GM19239 (cell line): ENCODE measurements around the gene SDCCAG8.

ENCODE experiments used
- DNase-seq: peaks from one replicate; pipeline ENCODE4 v3.0.0; 2011; ENCODE audit warnings: low spot score; ENCODE audit not compliant: insufficient read length
- FAIRE-seq: peaks from 2 replicates; lab custom pipeline; 2011; peaks lifted over from hg19 to GRCh38; lab: Jason Lieb, UNC

Gene SDCCAG8

DNA sequence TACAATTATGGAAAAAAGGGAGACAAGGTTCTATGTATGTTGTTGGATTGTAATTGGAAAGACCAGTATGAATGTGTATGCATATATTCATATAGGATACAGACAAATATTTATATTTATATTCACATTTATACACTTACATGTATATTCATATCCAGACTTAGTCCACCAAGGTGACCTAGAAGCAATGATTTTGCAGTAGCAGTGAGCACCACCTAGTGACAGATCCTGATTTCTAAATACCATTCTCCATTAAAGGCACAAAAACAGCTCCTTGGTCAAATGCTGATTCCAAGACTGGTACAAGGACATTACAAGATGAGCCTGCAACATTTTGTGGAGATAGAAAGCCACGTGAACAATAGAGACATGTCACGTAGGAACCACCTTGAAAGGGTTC is 153.4 kb downstream of the SDCCAG8 start:
- peak; percentile 64 for FAIRE-seq

DNA sequence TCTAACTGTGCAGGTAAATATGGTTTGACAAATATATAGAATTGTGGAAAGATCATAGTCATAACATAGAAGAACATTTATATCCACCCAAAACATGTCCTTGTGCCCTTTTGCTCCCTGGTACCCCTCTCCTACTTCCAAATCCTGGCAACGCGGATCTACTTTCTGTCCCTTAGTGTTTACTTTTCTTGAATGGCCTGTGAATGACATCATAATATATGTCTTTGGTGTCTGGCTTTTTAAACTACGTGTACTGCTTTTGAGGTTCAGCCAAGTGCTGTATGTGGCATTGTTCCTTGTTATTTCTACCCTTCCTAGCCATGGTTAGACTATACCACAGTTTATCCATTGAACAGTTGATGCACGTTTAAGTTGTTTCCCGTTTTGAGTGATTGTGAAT is 155.6 kb downstream of the SDCCAG8 start:
- DNase-seq (no peak), FAIRE-seq (no peak)

More for the DNA sequence above, 153.4 kb downstream of the SDCCAG8 start:
- no peak for DNase-seq

DNA sequence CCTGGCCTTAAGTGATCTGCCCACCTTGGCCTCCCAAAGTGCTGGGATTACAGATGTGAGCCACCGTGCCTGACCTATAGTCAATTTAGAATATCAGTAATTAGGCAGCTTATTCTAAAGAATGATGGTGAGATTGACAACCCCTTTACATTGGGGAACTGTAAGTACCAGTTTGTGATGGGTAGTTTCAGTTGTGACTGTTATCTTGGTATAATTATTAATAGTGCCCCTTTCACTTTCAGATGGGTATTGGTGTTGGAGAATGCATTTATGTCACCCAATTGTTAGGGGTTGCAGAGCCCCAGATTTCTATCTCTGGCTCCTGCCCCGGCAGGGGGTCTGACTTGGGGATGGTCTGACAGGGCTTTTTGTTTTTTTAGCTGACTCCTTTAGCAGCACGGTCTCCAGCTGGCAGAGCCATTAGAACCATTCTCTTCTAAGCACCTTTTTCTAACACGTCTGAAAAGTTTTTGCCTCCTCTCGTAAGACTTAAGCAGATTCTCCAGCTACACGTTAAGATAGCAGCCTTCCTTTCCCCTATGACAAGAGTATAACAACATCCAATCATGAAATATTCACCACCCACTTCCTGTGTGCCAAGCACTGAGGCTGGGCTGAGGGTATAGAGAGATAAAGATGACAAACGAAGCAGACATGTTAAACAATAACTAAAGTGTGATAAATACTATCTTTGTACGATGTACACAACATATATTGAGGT is 157.8 kb downstream of the SDCCAG8 start:
- no peak for FAIRE-seq
- no peak for DNase-seq

DNA sequence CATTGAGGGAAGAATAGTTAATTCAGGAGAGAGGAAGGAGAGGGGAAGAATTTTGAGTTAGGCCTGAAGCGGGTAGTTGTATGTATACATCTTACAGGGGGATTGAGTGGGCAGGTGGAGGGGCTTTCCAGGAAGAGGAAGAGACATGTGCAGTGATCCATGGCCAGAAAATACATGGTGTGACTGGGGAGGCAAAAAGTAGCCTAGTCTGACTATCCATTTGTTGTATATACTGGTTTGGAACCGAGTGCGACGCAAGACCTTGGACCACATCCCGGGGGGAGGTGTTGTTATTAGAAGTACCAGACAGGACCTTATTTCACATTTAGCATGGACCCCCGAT is 158.3 kb downstream of the SDCCAG8 start:
- no peak for DNase-seq
- FAIRE-seq = no peak

DNA sequence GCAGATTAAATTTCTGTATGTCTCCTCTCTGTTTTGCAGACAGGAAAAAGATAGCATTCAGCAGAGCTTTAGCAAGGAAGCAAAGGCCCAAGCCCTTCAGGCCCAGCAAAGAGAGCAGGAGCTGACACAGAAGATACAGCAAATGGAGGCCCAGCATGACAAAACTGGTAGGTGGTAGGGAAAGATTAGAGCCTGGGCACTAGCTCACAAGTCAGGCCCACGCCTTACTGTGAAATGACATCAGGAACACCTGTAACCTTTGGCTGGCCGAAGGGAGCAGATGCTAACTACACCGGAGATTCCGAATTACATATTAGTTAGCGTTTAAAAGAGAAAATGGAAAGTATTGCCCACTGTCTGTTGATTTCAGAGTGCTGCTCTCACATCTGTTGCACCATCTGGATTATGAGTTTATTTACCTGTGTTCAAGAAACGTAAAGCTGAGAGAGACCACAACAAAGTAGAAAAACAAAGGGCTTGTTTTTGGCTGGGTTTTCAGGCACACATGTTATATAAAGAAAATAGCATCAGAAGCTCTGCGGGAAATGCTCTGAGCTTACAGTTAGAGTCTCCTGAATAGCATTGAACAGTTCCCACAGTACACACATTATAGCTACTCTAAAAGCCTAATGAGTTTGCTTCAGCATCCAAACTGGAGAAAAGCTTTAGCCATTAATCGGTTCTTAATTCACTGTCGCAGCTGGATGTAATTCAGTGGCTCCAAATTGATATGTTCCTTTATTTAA is 160.0 kb downstream of the SDCCAG8 start:
- FAIRE-seq (no peak), DNase-seq (no peak)

DNA sequence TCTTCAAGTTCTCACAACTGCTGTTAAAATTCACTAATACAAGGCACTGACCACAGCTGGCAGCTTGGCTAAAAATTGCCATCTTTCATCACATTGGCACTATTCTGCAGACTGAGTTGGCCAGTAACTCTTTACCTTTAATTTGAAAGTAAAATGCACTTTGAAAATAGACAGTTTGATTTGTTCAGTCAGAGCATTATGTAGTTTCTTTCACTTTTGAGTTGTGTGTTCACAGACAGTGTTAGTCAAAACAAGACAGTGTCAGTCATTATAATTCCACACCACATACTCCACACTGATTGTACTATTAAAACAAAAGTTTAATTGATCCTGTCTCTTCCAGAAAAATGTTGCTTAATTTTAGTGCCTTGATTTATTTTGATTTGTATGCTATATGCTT is 160.7 kb downstream of the SDCCAG8 start:
- peak; percentile 4 for FAIRE-seq
- DNase-seq = no peak

DNA sequence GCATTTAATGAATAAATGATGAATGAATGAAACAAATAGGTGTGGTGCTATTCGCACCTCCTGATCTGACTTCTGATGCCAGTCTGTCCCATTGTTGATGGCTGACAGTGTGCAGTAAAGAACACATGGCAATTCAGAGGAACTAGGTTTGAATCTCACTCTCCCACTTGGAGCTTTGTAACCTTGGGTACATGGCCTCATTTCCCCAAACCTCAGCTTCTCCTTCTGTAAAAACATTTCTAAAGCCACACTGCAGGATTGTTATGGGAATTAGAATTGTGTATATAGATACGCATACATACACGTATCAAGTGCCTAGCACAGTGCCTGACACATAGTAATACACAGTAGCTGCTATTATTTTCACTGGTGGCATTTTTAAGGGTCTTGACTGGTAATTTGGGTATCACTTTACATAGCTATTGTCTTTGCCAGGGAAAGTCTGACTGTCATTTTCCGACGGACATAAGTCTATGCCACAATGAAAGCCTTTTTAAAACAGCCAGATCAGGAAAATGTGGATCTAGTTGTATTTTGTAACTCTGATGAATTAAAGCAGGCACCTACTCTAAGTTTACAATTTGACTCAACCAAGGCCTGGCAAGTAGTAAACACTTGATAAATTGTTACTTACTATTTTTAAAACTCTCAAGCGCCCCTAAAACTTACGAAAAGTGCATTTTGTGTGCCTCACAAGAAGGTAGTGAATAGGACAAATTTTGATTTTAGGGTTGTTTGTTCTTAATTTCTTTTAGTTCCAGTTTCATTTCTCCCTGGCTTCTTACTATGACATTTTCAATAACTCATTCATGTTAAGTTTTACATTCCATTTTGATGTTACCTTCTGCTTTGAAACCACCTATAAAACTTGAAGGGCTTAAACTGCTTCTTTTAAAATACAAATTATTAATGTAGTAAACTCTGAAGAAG is 164.4 kb downstream of the SDCCAG8 start:
- DNase-seq (no peak), FAIRE-seq (peak; percentile 49)

DNA sequence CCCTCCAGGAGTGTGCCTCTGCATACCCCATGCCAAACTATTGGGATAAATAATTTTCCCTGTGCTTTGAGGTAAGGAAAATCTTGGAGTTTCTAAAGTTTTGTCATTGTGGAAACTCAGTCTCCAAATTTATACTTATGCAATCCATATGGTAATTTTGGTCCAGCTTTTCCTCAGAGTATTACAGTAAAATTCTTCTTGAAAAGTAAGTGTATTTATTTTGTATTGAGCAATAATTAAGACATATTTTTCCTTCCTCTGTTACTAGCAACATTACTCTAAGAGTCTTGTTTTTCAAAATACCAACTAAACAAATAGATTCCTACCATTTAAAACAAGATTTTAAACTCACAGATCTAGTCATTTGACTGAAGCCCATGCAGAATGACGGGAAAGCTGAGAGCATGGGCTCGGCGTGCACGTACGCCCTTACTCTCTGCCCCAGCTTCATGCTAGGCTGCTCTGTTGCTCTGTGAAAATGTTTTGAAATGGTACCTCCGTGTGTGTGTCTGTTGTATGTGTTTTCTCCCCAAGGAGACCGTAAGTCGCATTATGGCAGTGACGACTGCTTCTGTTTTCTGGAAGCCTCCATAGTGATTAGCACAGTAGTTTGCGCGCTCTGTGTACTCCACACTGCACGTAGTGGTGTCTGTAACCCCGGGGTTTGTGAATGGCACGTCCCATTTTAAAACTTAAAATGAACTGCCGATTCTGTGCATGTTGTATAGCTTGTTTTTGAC is 165.3 kb downstream of the SDCCAG8 start:
- no peak for FAIRE-seq

DNA sequence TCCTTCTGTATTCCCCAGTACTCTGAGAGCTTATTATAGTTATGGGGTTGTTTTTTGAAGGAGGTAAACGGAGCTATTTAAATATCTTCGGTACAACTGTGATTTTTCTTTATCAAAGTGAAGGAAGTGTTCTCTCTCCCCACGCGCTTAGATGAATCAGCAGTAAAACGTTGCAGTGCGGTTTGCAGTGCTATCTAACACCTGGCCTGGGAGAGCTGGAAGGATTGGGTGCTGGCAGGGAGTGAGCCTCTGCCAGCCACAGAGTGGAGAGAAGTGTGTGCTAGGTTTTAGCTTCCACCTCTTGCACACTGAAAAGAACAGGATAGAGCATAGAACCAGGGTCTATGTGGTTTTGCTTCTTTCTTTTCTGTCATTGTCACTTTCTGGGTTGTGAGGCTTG is 165.9 kb downstream of the SDCCAG8 start:
- FAIRE-seq = peak; percentile 45

More for the DNA sequence above, 165.3 kb downstream of the SDCCAG8 start:
- no peak for DNase-seq

DNA sequence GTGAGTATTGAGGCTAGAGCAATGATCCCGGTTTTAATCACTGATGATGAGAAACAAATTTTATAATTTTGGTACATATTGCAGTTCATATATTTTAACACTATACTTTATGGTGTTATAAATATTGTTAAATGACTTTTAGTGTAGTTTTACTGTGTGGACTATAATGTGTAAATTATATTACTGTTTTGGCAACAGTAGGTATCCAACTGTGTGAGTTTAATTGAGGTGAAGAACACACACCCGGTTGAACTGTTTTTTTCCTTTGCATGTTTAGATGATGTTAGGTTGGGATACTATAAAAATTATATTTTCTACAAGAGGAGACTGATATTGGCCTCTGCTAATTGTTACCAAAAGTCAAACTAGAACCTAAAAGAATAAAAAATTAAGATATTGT is 166.5 kb downstream of the SDCCAG8 start:
- FAIRE-seq = peak; percentile 59
- DNase-seq = no peak

More for the DNA sequence above, 165.9 kb downstream of the SDCCAG8 start:
- peak; percentile 16 for DNase-seq

DNA sequence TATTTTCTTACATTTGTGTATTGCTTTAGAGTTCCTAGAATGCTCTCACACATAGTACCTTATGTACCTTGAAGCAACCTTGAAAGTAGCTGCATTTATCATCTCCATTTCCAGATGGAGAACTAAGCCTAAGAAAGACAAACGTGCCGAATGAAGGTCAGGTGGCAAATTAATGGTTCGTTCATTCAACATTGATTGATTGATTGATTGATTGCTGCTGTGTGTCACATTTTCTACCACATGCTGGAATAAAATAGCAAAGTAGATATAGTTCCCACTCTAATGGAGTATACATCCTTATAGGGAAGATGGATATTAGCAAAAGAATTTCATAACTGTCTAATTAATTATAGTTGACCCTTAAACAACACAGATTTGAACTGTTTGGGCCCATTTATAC is 172.2 kb downstream of the SDCCAG8 start:
- FAIRE-seq = no peak

DNA sequence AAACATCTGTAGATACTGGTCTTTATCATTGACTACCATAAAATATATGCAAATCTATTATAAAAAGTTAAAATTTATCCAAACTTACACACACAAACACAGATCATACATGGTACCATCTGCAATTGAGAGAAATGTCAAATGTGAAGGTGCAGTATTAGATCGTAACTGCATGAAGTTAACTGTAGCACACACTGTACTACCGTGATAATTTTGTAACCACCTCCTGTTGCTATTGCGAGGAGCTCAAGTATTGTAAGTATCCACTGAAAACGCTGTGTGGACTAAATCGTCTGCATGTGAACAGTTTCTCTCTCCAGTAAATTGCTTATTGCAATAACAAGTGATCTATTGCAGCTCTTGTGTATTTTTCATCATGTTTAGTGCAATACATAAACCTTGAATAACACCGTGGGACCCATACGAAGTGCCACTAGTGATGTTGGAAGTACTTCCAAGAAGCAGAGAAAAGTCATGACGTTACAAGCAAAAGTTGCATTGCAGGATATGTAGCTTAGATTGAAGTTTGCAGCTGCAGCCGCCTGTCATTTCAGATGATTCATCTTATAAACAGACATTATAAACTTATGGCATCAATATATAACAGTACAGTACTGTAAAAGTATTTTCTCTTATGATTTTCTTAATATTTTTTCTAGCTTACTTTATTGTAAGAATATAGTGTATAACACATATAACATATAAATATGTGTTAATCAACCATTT is 172.9 kb downstream of the SDCCAG8 start:
- no peak for DNase-seq
- no peak for FAIRE-seq

More for the DNA sequence above, 172.2 kb downstream of the SDCCAG8 start:
- no peak for DNase-seq

DNA sequence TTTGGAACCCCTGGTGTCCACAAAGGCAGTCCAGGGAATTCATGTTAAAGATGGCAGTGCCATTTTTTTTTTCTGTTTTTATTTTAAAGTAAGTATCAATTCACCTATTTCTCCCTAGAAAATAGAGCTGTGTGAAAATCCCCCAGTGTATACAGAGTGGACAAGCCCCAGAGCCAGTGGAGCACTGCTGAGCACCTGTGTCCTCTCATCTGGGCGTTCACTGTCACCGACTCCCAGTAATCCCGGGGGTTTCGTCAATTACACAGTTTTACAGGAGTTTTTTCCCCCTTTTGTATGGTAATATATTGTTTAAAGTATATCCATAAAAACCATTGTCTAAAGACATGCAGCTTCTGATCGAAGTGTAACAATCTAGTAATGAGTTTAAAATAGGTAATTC is 175.8 kb downstream of the SDCCAG8 start:
- DNase-seq = no peak
- no peak for FAIRE-seq

DNA sequence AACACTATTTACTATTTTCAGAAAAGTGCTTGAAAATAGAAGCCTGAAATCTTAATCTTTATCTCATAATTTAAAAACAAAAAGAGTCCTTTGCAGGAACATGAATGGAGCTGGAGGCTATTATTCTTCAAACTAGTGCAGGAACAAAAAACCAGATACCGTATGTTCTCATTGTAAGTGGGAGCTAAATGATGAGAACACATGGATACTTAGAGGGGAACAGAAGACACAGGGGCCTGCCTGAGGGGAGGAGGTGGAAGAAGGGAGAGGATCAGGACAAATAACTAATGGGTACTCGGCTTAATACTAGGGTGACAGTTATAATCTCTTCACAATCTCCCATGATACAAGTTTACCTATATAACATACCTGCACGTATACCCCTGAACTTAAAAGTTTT is 176.3 kb downstream of the SDCCAG8 start:
- FAIRE-seq = no peak
- DNase-seq = no peak

DNA sequence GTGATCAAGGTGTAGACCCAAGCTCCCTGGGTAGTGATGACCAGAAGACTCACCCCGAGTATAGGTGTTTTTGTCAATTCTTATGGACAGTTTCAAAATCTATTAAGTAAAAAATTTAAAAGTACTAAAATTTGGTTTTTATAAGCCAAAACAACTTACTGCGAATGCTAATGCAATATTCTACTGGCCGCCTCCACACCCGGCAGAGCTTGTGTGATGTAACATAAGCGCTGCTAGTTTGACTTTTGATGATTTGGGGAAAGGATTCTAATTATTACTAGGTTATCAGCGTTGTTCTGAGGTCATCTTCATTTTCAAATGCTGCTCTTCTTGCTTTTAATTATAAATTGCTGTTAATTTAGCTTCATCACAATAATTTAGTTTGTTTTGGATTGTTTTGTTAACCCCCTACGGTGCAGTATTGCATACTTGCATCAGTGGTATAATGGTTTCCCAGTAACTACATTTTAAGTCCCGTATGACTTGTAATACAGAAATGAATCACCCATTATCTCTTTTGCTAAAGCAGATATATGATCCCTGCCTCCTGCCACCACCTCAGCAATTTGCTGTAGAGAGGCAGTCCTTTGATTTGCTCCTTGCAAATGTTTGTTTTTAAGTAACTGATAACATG is 178.0 kb downstream of the SDCCAG8 start:
- no peak for DNase-seq
- no peak for FAIRE-seq

DNA sequence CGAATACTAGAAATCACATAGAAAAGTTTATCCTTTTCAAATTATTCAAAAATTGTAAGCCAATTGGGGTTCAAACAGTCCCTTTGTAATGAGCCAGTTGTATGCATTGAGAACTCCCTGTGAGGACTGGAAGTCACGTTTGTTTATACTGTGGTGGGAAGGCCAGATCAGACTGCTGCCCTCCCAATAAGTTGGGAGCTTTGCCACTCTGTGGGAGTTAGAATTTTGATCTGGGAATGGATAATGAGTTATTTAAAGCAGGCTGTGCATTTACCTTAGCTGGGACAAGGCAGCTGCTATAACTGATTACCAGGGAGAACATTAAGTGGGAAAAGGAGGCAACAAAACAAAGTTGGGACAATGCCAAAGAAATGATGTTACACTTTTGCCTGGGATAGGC is 178.8 kb downstream of the SDCCAG8 start:
- DNase-seq (no peak), FAIRE-seq (no peak)

DNA sequence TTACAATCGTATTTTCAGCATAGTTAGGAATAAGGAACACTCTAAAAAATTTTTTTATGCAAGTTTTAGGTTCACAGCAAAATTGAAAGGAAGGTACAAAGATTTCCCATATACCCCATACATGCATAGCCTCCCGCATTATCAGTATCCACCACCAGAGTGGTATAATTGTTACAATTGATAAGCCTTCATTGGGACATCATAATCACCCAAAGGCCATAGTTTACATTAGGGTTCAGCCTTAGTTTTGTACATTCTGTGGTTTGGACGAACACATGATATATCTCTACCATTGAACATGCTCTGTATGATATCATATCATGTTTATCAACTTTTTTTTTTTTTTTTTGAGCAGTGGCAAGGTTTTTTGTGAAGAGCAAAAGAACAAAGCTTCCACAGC is 180.0 kb downstream of the SDCCAG8 start:
- FAIRE-seq (peak; percentile 35), DNase-seq (no peak)

DNA sequence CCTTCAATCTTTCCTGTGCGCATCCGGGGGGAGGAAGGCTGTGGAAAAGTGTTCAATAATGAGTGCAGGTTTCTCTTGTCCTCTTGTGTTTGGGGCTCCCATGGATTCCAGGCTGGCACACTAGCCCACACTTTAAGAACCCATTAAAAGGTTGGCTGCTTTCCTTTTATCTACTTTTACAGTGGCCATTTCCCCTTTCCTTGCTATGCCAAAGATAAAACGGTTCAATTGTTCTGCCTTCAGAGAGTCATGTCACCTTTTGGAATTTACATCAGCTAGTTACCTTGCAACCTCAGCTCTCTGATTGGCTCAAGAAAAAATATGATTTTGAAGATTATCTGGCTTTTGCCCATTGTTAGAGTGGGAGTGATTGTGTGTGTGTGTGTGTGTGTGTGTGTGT is 182.3 kb downstream of the SDCCAG8 start:
- DNase-seq (no peak), FAIRE-seq (no peak)

DNA sequence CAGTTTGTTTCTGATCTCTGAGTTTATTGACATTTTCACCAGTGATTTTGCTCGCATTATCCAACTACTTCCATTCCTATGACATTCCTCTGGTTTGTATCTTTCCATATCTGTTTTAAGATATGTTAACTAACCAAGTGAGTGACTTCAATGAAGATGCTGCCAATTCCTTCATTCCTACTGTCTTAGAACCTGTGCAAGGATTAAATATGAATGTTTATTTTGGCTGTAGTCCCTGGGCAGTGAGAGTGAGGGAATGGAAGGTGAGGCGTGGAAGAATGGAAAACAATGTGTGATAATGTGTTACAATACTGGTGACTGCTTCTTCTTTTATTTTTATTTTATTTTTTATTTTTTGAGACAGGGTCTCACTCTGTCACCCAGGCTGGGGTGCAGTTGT is 183.0 kb downstream of the SDCCAG8 start:
- FAIRE-seq = no peak

More for the DNA sequence above, 183.0 kb downstream of the SDCCAG8 start:
- DNase-seq = no peak
